GM12873 (cell line): Measurements from ENCODE around the gene REXO1.
A peak's percentile ranks its signal among the peaks of the same experiment; 100 is the strongest.

ENCODE experiments used
- CTCF ChIP-seq: IDR thresholded peaks from 2 replicates; pipeline ENCODE4 v1.5.1; 2012; ENCODE audit warnings: low read depth, mild to moderate bottlenecking, moderate library complexity, low read length, control low read depth; ENCODE audit not compliant: insufficient read depth; ENCODE audit errors: missing control alignments

Gene REXO1

GRCh38 chr19:1871140-1871597, 22.9 kb upstream of the REXO1 start:
- no peak for TF ChIP-seq CTCF

- no peak for TF ChIP-seq CTCF
Observed at GRCh38 chr19:1868971-1869370, 20.7 kb upstream of the REXO1 start.

- no peak for TF ChIP-seq CTCF
Observed at GRCh38 chr19:1867349-1867724, 19.1 kb upstream of the REXO1 start.

- no peak for TF ChIP-seq CTCF
Observed at GRCh38 chr19:1866693-1867348, 18.5 kb upstream of the REXO1 start.

GRCh38 chr19:1865172-1866010, 17.1 kb upstream of the REXO1 start:
- no peak for TF ChIP-seq CTCF

- peak; percentile 84 for TF ChIP-seq CTCF
Observed at GRCh38 chr19:1864480-1865171, 16.3 kb upstream of the REXO1 start.
